Astrocyte of the cerebellum (primary cell): ENCODE data around the gene NAIF1.
A peak's percentile ranks its signal among the peaks of the same experiment; 100 is the strongest.
"Not testable (repeated sequence)": the region's sequence is repeated elsewhere in the genome, so short reads cannot be mapped to it uniquely, and the experiment has no call there.

ENCODE experiments used
- DNase-seq: peaks from one replicate; pipeline ENCODE4 v3.0.0-alpha.2; 2011; ENCODE audit warnings: low read depth
- H3K4me3 ChIP-seq: 2 replicates; pipeline ENCODE4 v1.5.1; 2011; ENCODE audit warnings: mild to moderate bottlenecking, low read depth, low read length, moderate library complexity
- CTCF ChIP-seq: IDR thresholded peaks from 2 replicates; pipeline ENCODE4 v1.5.1; 2012; ENCODE audit warnings: low read length, low read depth, moderate library complexity, mild to moderate bottlenecking; ENCODE audit errors: missing control alignments
- in situ Hi-C: cut with HindIII; loops from 2 replicates; pipeline ENCODE4 v1.10.0; 2017; ENCODE audit warnings: low sequenced_read_pairs

The NAIF1 gene

GRCh38 chr9:128072144-128073021 lies 5.3 kb upstream of the NAIF1 start:
- H3K4me3 ChIP-seq, result no peak overlapping the region
- TF ChIP-seq CTCF, result no peak
- in situ Hi-C loops, result no loop called here
- DNase-seq, result peak; percentile 54

GRCh38 chr9:128071475-128071874 lies 4.4 kb upstream of the NAIF1 start:
- H3K4me3 ChIP-seq, DNase-seq, in situ Hi-C loops: not testable (repeated sequence)

- no peak overlapping the region for H3K4me3 ChIP-seq
- TF ChIP-seq CTCF, result no peak
- in situ Hi-C loops, result no loop called here
- DNase-seq, result no peak
These were observed 3.8 kb upstream of the NAIF1 start for GRCh38 chr9:128070874-128071273.

- no peak for TF ChIP-seq CTCF
- in situ Hi-C loops, result no loop called here
- peak overlapping the region; percentile 72 for H3K4me3 ChIP-seq
- DNase-seq, result no peak
These were observed 1.5 kb upstream of the NAIF1 start for GRCh38 chr9:128068386-128069205.

- in situ Hi-C loops, result no loop called here
- no peak for TF ChIP-seq CTCF
- peak; percentile 97 for DNase-seq
- peak within 1 kb of the TSS; percentile 72 for H3K4me3 ChIP-seq
These were observed 695 bp upstream of the NAIF1 start, which contains the start of gene SLC25A25 for GRCh38 chr9:128067645-128068385. Gene SLC25A25, plus strand, starts transcription at chr9:128068232. Its CDS starts 88 bp downstream, at chr9:128068320.

GRCh38 chr9:128065907-128066712 lies 1.0 kb downstream of the NAIF1 start:
- TF ChIP-seq CTCF, result no peak
- peak overlapping the region; percentile 72 for H3K4me3 ChIP-seq
- in situ Hi-C loops, result no loop called here
- no peak for DNase-seq
